GOT3 (cell line): ENCODE results near the gene NKX6-1.

ENCODE experiments used
- DNase-seq: peaks from one replicate; lab custom pipeline; 2025; ENCODE audit warnings: mixed read lengths; lab: John Stamatoyannopoulos, UW

NKX6-1 gene

DNA sequence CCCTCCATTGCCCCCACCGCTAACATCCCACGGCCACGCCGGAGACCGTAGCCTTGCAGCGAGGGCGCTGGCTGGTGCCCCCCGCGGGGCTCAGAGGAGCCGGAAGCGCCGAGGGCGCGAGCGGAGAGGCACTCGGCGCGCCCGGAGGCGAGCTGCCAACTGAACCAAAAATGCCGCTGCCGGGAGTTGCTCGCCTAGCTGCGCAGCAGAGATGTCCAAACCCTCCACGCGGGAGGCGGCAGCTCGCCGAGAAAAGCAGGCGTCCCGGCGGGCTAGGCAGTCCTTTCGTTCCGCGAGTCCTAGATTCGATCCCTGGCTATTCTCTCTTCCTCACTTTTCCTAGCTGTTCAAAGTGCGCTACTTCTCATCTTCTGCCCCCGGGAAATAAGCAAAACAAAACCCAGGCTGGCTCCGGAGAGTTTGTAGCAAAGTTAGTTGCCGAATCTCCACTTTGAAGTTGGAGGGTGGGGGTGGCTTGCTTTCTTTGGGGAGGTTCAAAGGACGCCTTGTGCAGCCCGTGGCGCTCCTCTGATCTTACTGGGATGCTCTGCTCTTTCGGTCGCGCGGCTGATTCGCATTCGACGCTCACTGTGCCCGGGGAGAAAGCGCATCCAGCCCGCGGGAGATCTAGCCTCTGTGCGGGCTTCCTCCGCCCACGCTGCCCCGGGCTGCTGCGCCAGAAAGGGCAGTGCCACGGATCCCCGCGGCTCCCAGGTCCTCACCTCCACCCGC lies 723 bp downstream of the NKX6-1 start:
- DNase-seq: no peak

DNA sequence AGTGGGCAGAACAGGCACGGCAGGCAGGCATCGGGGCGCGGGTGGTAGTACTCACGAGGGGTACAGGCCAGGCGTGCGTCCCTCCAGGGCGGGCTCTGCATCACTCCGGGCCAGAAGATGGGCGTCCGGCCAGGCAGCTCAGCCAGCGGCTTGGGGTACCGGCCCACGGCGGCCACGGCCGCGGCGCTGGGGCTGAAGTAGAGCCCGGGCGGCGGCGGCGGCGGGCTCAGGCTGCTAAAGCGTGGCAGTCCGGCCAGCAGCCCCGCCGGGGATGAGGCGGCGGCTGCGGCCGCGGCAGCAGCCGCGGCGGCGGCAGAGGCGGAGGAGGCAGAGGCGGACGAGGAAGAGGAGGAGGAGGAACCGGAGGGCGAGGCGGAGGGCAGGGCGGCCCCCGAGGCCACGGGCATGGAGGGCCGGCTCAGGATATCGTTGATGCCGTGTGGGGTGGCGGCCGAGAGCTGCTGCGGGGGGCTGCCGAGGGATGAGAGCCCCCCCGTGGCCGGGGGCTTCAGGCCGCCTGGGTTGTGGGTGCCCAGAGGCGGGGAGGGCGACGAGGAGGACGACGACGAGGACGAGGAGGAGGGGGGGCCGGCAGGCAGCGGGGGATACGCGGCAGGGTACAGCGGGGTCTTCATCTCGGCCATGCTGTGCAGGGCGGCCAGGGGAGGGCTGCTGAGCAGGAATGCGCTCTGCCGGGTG lies 1.4 kb downstream of the NKX6-1 start:
- peak; percentile 5 for DNase-seq

DNA sequence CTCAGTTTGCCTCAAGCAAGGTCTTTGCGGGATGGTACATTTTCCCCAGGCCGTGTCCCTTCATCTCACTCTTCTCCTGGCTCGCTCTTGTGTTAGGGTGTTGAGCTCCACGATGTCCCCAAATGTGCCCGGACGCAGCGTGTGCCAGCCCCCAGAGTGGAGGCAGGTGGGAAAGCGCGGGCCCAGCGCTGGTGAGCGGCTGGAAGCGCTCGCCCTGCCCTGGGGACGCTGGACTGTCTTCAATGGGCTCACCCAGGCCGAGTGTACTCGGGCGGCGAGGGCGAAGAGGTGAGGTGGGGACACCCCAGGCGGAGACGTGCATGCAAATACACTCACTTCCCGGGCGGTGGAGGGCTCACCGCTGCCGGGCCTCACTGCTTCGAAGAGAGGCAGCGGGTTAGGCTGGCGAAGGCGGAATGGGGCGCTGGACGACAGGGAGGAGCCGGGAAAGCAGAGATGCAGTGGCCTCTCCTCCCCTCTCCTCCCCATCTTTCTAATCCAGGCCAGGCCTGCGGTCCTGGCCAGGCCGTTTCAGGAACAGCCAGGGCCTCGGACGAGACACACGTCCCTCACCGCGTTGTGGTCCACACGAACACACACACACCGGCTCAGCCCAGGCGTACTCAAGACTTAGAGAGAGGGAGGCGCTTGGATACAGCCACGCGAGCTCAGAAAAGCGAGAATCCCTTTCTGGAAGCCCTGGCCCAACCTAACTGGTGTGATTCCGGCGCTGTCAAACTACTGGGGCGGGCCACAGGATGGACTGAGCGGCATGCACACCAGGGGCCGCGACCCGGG lies 2.2 kb downstream of the NKX6-1 start:
- no peak for DNase-seq

DNA sequence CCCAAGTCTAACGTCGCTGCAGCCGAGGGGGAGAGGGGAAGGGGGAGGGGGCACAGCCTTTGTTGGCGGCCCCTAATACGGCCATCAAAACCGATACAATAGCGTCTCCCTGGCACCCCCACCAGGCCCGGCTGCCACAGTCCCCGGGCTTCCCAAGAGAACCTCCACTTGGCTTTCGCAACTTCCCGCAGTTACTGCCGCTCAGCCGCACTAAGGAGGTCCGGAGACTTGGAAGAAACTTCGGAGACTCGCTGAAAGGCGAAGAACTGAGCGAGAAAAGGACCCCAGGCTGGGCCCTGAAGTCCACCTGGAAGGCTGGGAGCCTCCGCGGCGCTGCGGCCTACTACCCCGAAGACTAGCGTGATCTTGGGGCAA lies 2.8 kb downstream of the NKX6-1 start:
- no peak for DNase-seq

DNA sequence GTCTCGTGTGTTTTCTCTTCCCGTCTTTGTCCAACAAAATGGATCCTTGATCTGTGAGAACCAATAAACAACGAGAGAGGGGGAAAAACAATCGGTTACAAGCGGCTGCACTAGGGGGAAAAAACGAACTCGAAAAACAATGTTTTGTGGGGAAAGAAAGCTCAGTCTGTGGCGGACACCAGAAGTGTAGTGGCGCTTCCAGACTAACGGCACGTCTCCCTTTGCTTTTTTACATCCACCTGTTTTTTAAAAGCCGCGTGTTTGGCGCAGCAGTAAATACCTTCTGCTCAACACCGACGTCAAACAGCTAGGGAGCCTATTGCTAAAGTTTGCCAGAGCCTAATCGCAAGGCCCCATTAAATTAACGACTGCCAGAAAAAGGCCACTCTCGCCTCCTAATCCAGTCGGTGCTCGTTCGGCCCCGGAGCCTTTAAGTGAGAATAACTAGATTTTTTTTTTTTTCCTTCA lies 3.3 kb downstream of the NKX6-1 start:
- DNase-seq: no peak

DNA sequence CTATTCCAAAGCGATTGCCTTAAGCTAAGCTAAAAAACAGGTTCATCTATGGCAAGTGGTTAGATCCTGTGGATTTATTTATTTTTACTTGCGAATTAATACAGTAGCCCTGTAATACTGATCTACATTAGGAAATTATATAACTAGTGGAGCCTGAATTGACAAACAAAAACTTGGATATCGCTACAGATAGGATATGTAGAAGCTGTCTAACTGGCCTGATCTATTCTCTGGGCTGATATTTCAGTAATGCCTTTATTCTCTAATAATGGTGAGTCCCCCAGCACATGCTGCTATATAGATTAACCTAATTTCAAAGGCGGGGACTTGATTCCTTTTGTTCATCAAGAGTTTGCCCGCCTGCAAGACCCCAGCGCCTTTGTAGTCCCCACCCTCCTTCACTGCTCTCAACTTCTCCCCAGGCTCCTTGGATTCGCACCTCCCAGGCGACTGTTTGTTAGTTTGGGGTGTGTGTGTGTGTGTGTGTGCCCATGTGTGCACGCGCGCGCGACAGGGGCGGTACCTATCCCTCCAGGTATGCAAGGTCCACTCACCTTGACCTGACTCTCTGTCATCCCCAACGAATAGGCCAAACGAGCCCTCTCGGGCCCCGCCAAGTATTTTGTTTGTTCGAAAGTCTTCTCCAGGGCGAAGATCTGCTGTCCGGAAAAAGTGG lies 3.8 kb downstream of the NKX6-1 start:
- DNase-seq: no peak

DNA sequence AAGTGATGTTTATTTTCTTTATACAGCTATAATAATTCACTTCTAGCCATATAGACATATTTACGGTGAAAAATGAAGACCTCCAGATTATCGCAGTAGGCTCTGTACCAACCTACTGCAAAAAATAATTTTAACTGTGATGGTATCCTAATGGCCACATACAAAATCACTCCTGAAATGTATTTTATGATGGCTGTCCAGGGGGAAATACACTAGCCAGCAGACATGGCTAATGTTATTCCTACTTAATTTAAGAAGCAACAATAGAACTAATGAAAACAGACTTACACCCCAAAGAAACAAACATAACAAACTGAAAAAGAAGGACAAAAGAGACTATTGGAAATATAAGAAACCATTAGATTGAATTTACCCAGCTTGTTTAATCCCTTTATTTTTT lies 4.6 kb downstream of the NKX6-1 start:
- no peak for DNase-seq

DNA sequence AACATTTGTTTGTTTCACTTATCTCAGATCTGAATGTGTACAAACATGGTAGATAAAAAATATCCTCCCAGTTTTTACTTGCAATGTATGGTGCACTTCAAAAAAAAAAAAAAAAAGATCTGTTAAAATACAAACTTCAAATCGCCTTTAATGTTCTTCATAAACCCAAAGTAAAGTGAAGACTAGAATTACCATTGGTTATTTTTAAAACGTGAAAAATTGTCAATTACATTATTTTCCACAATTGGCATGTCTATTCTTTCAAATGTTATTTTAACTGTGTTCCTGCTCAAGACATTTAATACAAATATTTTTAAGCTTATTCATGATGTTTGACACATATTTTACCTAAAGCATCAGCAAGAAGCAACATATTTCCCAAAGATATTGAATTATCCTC lies 5.0 kb downstream of the NKX6-1 start:
- DNase-seq: no peak

DNA sequence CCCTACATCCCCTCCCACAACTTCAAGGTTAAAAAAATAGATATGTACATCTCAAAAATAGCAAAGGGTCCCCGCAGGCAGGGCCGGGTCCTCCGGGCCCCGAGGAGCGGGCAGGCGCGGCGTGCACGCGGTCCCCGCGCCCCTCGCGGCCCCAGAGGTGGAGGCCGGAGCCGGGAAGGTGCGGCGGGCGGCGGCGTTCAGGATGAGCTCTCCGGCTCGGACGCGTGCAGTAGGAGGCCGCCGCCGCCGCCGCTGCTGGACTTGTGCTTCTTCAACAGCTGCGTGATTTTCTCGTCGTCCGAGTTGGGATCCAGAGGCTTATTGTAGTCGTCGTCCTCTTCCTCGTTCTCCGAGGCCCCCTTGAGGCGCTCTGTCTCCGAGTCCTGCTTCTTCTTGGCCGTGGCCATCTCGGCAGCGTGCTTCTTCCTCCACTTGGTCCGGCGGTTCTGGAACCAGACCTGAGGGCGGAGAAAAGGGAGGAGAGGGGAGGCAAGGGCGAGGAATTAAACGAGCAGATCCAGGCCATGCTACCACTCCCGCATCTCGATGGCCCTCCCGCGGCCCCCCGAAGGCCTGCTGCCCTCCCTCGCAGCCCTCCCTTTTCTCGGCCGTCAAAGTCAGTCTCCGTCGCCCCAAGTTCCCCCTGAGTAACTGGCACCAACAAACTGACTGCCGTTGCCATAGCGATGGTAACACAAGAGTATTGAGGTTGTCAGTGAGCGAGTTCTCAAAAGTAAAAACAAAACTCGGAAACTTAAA lies 5.8 kb downstream of the NKX6-1 start:
- DNase-seq: no peak

DNA sequence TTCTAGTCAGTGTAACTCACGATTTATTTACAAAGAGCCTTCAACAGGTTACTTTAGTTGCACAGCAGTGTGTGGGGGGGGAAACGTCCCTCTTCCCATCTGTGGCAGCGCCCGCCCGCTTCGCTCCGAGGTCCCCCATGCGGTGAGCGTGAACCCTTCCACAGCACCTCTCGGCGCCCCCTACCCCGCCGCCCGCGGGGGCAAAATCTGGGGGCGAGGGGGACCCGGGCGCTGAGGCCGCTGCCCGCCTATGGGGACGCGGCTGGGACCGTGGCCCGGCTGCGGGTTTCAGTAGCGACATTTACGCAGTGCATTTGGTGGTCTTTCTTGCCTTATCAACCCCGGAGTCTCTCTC lies 6.4 kb downstream of the NKX6-1 start:
- DNase-seq: no peak

DNA sequence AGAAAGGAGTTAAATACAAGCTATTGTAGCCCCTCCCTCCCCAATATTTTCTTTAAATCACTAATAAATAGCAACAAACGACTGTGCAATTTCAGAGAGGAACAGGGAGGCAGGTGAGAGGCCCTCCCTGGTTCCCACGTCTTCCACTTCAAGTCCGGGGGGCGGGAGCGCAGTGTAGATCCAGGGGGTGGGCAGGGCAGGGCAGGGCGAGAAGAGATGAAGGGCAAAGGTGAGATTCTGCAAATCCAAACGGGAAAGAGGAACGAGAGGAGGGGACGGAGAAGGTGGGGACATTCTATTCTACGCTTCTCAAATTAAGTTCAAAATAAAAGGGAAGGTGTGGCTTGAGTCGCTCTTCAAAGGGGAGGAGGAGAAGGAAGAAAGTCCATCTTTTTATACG lies 6.8 kb downstream of the NKX6-1 start:
- DNase-seq: no peak

DNA sequence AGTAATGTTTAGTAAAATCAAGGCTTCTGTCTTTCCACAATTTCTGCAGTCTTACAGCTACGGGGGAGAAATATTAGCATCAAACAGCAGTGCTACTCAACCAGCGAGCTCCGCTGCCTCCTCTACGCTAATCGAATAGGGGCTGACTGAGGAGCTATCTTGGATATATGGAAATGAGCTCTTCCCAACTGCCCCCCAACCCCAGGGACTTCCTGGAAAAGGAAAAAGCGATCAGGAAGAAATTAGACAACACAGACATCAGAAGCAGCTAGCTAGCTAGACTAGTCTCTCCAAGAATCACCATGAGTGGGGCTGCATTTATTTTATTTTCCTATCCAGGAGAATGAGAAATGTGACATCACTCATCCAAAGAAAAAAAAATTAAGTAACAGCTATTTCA lies 7.6 kb downstream of the NKX6-1 start:
- no peak for DNase-seq

DNA sequence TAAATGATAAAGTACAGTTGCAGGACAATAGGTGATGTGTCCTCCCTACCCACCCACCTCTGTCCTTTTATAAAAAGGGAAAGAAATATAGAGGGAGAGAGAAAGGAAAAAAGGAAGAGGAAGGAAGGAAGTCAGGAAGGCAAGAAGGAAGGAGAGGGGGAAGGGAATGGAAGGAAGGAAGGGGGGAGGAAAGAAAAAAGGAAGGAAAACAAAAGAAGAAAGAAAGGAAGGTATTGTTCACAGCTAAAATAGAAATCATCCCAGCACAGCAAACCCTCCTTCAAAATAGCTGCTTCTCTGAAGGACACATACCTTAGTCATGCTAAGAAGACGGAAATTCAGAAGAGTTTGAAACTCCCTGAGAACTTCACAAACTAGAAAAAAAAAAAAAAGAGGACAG lies 8.4 kb downstream of the NKX6-1 start:
- DNase-seq: no peak

DNA sequence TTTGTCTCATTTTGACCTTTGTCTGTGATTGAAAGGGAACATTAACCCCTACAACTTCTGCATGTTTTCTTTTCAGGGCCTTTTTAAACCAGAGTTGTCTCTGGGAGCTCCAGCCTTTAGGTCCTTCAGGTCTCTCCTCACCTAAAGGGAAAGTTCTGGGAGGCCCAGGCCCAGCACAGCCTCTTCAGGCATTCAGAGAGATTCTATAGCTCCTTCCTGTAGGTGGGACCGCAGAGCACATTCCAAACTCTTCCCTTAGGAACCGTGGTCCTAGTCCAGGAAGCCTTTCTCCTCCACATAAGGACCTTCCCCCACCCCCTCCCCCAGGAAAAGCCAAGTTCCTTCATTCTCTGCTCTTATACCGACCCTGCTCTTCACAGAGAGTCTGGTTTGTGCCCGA lies 14.9 kb downstream of the NKX6-1 start:
- DNase-seq: no peak

DNA sequence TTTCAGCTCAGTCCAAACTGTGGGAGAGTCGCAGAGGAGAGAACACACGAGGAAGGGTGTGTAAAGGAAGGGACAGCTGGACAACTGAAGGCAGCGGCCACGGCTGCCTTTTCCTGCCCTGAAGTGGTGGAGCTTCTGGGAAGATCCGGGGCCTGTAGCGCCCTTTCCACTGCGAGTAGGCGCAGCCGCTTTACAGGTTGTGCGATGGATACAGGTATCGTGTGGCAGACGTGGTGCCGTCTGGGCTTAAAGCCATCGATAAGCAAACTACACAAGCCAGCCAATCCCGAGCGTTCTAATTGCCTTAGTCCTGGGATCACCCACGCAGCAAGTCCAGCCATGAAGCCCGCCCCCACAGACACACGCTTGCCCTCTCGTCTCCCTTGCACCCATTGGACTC lies 15.4 kb downstream of the NKX6-1 start:
- DNase-seq: no peak

DNA sequence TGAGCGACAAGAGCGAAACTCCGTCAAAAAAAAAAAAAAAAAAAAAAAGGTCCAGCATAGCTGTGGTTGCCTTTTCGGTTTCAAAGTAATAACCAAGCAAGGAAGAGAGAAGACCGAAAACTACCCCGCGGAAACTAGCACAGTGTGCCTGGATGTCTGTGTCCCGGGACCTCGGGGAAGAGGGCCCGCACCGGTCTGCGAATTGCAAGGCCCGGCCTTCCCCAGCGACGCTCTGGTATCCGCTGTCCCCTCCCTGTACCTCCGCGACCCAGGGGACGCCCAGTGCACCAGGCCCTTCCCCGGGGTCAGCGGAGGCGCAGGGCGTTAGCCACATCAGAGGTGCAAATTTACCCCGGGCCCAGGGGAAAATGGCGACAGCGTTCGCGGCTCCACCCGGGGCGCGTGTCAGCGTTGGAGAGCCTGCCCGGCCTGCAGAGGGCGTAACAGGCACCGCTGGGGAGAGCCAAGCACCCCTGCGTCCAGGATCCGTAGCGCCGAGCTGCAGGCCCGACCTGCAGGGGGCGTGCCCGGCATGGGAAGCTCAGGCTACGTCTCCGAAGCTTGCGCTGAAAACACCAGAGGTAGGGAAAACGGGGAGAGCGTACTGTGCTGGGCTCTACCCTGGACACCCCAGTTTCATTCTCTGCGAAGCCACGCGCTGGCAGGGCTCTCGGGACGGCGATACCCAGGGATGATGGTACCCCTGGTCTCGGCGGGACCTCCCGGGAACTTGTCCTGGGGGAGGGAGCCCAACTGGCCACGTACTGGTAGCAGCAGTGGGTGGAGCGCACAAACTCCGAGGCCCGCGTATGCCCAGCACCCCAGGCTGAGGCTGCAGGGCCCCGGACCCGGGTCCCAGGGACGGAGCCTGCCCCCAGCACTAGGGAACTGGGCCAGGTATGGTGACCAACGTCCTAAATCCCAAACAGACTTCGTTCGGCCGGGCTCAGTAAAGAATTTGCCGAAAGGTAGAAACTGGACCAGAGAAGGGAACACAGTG lies 16.2 kb downstream of the NKX6-1 start:
- DNase-seq: no peak

DNA sequence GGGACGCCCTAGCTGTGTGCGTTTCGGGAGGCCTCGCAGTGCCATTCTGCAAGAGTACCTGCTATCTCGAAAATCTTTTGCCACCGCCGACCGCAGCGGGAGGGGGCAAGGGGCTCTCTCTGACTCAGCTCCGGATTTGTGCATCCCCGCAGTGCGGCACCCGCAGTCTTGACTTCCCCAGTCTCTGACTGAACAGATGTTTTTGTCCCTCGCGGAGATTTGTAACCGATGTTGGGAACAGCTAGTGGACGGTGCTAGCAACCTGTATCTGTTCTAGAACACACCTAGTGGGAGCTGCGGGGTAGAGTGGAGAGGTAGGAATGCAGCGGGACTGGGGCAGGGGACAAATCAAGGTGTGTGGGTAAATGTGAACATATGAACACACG lies 17.2 kb downstream of the NKX6-1 start:
- no peak for DNase-seq

DNA sequence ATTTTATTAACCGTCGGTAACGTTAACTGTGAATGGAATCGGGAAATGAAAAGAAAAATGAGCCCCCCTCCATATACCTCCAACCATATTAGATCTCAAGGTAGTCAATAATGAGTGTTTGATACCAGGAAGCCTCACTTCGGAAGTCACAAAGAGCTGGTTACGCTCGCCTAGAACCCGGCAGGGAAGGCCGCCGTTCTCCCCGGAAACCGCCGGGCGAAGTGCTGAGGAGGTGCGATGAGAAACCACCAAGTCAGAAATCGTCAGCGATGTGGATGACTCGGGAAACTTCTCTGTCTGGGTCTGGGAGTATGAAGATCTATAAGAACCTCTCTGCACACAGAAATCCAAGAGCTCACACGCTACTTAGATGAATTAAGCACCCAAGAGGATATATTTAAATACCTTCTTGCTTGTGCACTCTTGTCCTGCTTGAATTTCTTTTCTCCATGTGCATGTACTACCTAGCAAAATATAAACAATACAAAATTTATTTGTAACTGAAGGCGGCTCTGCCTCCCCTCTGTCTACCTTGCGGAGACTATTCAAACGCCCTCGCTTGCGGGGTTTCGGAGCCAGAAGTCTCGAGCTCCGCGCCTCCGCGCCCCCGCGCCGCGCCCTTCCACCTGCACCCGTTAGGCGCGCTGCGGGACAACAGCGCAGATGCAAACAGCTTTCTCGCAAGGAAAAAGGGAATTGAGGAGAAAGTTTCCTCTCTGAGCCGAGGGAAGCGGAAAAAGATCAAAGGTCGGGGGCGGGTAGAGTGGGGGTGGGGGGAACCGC lies 17.8 kb downstream of the NKX6-1 start:
- DNase-seq: no peak

DNA sequence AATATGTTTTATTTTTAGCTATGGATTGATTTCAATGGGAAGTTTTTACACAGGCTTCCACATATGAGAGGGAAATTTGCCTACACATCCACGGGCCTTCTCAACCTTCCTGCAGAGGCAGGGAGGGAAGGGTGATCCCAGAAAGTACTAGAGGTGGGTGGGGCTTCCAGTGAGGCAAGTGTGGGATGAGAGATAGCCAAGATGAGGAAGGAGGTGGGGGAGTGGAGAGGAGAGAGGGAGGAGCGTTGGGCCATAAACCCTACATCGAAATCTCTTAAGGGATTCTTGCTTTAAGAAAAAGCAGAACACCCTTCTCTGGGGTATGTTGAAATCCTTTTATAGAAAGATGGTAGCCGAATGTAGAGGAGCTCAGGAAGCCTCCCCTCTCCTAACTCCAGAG lies 19.0 kb downstream of the NKX6-1 start:
- no peak for DNase-seq

DNA sequence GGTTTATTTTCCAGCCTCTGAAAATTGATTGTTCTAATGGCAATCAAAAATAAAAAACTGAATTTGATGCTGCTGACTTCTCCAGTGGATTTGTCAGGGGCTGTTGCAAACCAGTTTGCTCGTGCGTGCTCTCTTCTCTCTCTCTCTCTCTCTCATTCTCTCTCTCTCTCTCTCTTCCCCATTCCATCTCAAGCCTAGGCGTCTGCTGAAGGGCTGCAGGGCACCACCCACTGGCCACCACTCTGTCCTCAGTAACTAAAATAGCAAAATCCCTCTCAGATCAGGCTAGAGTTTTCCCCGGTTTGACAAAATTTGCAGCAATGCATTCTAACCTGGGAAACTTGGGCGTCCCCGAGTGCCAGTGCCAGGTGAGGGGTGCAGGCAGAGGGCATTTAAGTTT lies 19.4 kb downstream of the NKX6-1 start:
- no peak for DNase-seq
